Upper lobe of right lung (tissue), 1 donor: ENCODE results near the gene CABLES1. TPM values are rescaled to one million over a fixed set of nuclear protein-coding genes. Genes with fewer than 3 reads are reported as not detected.

ENCODE experiments used
- ATAC-seq: fragments of 200-7000 bp; cut with Tn5 transposase; one replicate; pipeline ENCODE4 v1.9.1; 2020; ENCODE audit warnings: mild to moderate bottlenecking, moderate library complexity
- DNase-seq: peaks from one replicate; pipeline ENCODE4 v3.0.0-alpha.2; 2020
- H3K27ac ChIP-seq: fragments of 200-600 bp; one replicate; pipeline ENCODE4 v1.8.0; 2022
- H3K27me3 ChIP-seq: fragments of 200-600 bp; one replicate; pipeline ENCODE4 v1.8.0; 2022; ENCODE audit warnings: mild to moderate bottlenecking
- H3K36me3 ChIP-seq: fragments of 200-600 bp; one replicate; pipeline ENCODE4 v1.8.0; 2022
- H3K4me1 ChIP-seq: fragments of 200-600 bp; one replicate; pipeline ENCODE4 v1.8.0; 2022
- H3K4me3 ChIP-seq: fragments of 200-600 bp; one replicate; pipeline ENCODE4 v1.8.0; 2022; ENCODE audit warnings: mild to moderate bottlenecking
- H3K9me3 ChIP-seq: fragments of 200-600 bp; one replicate; pipeline ENCODE4 v1.8.0; 2022
- intact Hi-C: fragments of 100-400 bp; cut with DNase I; formaldehyde crosslinking; loops from one replicate; pipeline ENCODE4 v1.11.0; 2022
- total RNA-seq: library from RNA; stranded (reverse); fragmentation: NEBNext Ultra II Directional; extraction: Animal tissue kit (Norgen Biotek cat#: 25700); gene quantifications from one replicate; pipeline ENCODE4 v1.2.1, GENCODE V29; 2021
- TF ChIP-seq, protein P1 (sequence below): fragments of 200-600 bp; IDR thresholded peaks from one replicate; pipeline ENCODE4 v1.8.0; 2022; ENCODE audit warnings: antibody characterized with exemption
- donor health status: DM: no; HTN: yes; CAD: no; lungs with severe emphysema.

CABLES1 gene
- total RNA-seq, 1 donor from 2014 or later = 39.5 TPM

DNA sequence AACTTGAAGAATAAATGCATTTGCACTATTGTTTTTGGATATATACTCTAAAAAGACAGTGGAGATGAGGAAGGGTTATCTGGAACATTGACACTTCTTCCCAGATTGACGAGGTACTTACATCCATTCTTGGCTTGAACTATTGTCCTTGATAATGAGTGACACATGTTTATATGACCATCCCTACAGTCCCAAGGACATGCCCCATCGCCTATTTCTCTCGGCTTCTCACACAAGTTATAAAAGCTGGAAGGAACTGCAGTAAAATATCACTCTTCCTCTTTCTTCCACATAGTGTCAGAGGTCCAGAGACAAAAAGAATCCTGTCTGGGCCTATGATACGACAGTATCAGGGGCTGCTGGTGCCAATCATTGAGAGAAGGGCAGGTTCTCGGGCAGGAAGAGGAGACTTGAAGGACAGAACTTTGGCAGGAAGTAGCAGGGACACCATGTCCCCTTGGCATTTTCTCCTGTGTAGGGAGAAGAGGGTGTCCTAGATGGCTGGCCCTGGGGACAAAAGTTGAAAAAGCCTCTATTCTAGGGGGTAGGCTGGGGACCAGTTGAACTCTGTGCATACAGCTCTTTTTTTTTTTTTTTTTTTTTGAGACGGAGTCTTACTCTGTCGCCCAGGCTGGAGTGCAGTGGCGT is 5.8 kb upstream of the CABLES1 start:
- no peaks in the 10 kb centered on the region for H3K27me3 ChIP-seq
- TF ChIP-seq, protein P1, sequence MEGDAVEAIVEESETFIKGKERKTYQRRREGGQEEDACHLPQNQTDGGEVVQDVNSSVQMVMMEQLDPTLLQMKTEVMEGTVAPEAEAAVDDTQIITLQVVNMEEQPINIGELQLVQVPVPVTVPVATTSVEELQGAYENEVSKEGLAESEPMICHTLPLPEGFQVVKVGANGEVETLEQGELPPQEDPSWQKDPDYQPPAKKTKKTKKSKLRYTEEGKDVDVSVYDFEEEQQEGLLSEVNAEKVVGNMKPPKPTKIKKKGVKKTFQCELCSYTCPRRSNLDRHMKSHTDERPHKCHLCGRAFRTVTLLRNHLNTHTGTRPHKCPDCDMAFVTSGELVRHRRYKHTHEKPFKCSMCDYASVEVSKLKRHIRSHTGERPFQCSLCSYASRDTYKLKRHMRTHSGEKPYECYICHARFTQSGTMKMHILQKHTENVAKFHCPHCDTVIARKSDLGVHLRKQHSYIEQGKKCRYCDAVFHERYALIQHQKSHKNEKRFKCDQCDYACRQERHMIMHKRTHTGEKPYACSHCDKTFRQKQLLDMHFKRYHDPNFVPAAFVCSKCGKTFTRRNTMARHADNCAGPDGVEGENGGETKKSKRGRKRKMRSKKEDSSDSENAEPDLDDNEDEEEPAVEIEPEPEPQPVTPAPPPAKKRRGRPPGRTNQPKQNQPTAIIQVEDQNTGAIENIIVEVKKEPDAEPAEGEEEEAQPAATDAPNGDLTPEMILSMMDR = no peak
- H3K4me1 ChIP-seq = peaks cover 22% of the 10 kb centered on the region
- H3K4me3 ChIP-seq = no peak overlapping the region
- no peaks in the 10 kb centered on the region for H3K36me3 ChIP-seq
- intact Hi-C loops = no loop called here
- H3K27ac ChIP-seq = no peak overlapping the region
- DNase-seq (no peak), ATAC-seq (no peak)
- H3K9me3 ChIP-seq = no peaks in the 10 kb centered on the region

DNA sequence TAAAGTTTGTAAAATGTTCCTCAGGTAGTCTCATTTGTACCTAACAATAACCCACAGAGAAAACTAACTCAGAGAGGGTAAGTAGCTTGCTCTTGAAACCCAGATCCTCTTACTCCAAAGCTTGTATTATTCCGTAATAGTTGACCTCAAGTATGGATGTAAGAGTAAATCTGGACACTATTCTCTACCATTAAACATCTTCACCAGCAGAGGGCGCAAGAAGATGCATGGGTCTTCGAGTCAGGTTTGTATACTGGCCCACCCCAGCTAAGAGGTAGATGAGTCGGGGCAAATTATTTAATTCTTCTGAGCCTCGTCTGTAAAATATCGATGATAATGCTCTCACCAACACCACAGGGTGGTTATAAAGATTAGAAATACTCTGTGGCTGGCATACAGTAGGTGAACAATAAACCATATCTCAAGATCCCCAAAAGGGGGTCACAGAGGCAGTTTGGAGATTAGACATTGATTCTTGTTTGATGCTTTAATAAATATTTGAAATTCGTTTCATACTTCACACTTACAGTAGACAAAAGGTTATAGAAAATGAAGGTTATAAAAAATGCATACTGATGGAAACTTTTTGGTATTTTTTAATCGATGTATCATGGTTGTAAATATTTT is 3.5 kb upstream of the CABLES1 start:
- no peaks in the 10 kb centered on the region for H3K27me3 ChIP-seq
- peaks cover 22% of the 10 kb centered on the region for H3K4me1 ChIP-seq
- TF ChIP-seq, protein P1 = peak; percentile 89
- no peaks in the 10 kb centered on the region for H3K9me3 ChIP-seq
- H3K27ac ChIP-seq = no peak overlapping the region
- ATAC-seq (peak; percentile 67), DNase-seq (no peak)
- intact Hi-C loops = no loop called here
- H3K4me3 ChIP-seq = no peak overlapping the region
- H3K36me3 ChIP-seq = no peaks in the 10 kb centered on the region

DNA sequence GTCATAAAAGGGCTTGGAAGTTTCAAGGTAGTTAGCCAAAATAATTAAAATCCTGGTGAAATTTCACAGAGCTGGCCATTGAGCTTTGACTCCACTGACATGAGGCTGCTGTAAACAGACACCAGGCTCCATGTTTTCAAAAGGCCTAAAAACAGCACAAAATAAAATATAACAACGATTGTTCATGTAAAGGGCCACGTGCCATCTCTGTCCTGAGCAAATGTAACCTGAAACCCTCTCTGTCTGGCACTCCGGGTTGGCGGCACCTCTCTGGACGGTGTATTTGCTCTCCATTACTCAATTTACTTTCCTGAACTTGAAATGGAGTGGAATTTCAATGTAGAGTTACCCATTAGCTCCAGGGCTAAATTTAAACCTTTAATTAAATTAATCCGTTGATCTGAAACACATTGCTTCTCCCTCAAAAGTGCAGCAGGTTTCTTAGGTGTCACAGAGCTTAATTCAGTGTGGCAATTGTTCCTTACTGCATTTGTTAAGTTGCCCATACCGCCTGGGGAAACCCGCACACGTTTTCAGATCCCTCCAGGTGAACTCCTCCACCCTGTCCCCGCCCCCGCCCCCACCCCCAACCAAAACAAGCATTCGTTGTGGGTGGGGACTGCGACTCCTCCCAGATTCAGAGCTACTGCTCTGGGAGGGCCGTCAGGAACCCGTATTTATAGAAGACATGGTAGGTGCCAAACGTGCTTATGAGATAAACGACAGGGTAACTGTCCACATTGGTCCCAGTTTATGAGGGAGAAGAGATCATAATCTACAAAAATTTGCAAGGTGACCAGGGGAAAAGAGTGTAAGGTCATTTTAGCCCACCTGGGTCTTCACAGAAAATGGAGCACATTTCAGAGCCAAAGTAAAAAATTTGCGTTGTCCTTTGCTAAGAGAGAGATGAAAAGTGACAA is 1.2 kb upstream of the CABLES1 start:
- TF ChIP-seq, protein P1 = no peak
- Histone ChIP-seq H3K36me3 (no peaks in the 10 kb centered on the region), H3K4me1 (peaks cover 22% of the 10 kb centered on the region), H3K9me3 (no peaks in the 10 kb centered on the region), H3K27me3 (no peaks in the 10 kb centered on the region), H3K4me3 (peak overlapping the region; percentile 69), H3K27ac (peak overlapping the region; percentile 81)
- DNase-seq = peak; percentile 77
- peak; percentile 54 for ATAC-seq
- intact Hi-C loops = no loop called here

DNA sequence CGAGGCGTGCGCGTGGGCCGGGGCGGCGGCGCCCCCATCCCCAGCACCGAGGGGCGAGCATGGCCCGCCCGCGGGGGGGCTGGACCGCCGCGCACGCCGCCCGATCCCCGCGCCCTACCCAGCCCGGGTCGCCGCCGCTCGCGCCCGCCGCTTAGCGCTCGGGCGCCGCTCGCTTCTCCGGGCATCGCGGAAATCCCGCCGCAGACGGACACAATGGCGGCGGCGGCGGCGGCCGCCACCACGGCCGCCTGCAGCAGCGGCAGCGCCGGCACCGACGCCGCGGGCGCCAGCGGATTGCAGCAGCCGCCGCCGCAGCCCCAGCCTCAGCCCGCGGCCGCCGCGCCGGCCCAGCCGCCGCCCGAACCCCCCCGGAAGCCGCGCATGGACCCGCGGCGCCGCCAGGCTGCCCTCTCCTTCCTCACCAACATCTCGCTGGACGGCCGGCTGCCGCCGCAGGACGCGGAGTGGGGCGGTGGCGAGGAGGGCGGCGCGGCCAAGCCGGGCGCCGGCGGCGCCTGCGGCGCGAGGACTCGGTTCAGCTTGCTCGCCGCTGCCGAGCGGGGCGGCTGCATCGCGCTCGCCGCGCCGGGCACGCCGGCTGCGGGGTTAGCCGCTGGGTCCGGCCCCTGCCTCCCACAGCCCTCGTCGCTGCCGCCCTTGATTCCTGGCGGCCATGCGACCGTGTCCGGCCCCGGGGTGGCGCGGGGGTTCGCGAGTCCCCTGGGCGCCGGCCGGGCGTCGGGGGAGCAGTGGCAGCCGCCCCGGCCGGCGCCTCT is 453 bp downstream of the CABLES1 start:
- Histone ChIP-seq H3K4me3 (peak overlapping the region; percentile 69), H3K9me3 (no peaks in the 10 kb centered on the region), H3K4me1 (peaks cover 12% of the 10 kb centered on the region), H3K36me3 (no peaks in the 10 kb centered on the region), H3K27ac (peak overlapping the region; percentile 81), H3K27me3 (no peaks in the 10 kb centered on the region)
- TF ChIP-seq, protein P1 = no peak
- peak; percentile 24 for ATAC-seq
- DNase-seq = peak; percentile 77
- intact Hi-C loops = loop anchor here (5.0 kb wide), 1 partner anchor 242 kb away; no protein-coding TSS in a partner anchor
